ENCODE results near the gene ATXN2L.
"Not testable (repeated sequence)": the region's sequence is repeated elsewhere in the genome, so short reads cannot be mapped to it uniquely, and the experiment has no call there.

ATXN2L gene

DNA sequence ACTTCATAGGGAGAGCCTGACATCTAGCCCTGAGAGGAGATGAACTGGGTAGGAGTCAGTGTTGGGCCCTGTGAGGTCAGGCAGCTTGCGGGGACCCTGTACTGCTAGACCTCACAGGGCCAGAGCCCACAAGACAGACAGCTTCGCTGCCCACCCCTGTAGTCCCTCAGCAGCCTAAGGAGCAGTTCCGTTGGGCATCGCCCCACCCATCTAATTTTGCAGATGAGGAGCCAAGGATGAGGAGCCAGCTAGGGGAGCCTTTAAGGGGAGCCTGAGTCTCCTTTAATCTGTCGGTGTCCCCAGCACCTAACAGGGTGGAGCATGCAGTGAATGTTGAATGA lies 24.1 kb downstream of the ATXN2L start:
- Histone ChIP-seq H3K9me3 (ENCODE audit: control insufficient read depth in 2 of 2, low read length in 2 of 2) (no peaks in the 10 kb centered on the region), H3K36me3 (ENCODE audit: control insufficient read depth in 2 of 2, insufficient read depth in 2 of 2, low read length in 2 of 2) (peaks cover 24 to 28% of the 10 kb centered on the region in 2 donors), H3K27ac (ENCODE audit: low read length) (peak overlapping the region; percentile 83), H3K4me1 (ENCODE audit: control insufficient read depth, insufficient read depth, low read length) (peaks cover 27% of the 10 kb centered on the region), H3K9ac (ENCODE audit: low read length in 2 of 2) (peak overlapping the region; percentile 79 to 95), H3K27me3 (ENCODE audit: control insufficient read depth in 1 of 2, insufficient read depth in 2 of 2, low read length in 2 of 2) (no peaks in the 10 kb centered on the region), H3K4me3 (ENCODE audit: low read length in 2 of 2) (peak overlapping the region; percentile 54 to 98)

DNA sequence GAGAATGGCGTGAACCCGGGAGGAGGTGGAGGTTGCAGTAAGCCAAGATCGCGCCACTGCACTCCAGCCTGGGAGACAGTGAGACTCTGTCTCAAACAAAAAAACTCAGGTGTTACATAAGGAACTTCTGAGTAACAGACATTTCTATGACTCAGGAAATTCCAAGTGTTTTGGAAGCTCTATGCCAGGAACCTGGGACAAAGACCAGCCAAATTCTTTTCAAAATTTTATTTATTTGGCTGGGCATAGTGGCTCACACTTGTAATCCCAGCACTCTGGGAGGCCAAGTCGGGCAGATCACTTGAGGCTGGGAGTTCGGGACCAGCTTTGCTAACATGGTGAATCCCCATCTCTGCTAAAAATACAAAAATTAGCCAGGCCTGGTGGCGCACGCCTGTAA lies 35.6 kb downstream of the ATXN2L start:
- H3K27me3 ChIP-seq (ENCODE audit: control insufficient read depth in 1 of 2, insufficient read depth in 2 of 2, low read length in 2 of 2) = no peaks in the 10 kb centered on the region
- H3K4me3 ChIP-seq (ENCODE audit: low read length in 2 of 2) = no peak overlapping the region
- H3K9me3 ChIP-seq (ENCODE audit: control insufficient read depth in 2 of 2, low read length in 2 of 2) = no peaks in the 10 kb centered on the region
- H3K27ac ChIP-seq (ENCODE audit: low read length) = no peak overlapping the region
- no peaks in the 10 kb centered on the region for H3K36me3 ChIP-seq (ENCODE audit: control insufficient read depth in 2 of 2, insufficient read depth in 2 of 2, low read length in 2 of 2)
- H3K4me1 ChIP-seq (ENCODE audit: control insufficient read depth, insufficient read depth, low read length) = no peaks in the 10 kb centered on the region
- H3K9ac ChIP-seq (ENCODE audit: low read length in 2 of 2) = no peak overlapping the region

DNA sequence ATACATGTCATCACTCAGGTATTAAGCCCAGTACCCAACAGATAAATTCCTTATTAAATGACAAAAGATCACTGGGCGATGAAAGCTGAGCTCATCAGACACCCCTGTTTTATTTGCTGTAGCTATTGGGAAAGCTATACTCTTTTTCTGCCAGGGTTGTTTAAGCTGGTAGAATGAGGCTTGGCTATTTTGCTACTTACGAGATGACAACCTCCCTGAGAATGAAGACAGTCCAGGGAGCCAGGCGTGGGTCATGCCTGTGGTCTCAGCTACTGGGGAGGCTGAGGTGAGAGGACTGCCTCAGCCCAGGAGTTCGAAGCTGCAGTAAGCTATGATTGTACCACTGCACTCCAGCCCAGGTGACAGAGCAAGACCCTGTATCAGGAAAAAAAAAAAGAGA lies 36.5 kb downstream of the ATXN2L start:
- no peak overlapping the region for H3K27ac ChIP-seq (ENCODE audit: low read length)
- H3K4me3 ChIP-seq (ENCODE audit: low read length in 2 of 2) = no peak overlapping the region
- no peak overlapping the region for H3K9ac ChIP-seq (ENCODE audit: low read length in 2 of 2)

DNA sequence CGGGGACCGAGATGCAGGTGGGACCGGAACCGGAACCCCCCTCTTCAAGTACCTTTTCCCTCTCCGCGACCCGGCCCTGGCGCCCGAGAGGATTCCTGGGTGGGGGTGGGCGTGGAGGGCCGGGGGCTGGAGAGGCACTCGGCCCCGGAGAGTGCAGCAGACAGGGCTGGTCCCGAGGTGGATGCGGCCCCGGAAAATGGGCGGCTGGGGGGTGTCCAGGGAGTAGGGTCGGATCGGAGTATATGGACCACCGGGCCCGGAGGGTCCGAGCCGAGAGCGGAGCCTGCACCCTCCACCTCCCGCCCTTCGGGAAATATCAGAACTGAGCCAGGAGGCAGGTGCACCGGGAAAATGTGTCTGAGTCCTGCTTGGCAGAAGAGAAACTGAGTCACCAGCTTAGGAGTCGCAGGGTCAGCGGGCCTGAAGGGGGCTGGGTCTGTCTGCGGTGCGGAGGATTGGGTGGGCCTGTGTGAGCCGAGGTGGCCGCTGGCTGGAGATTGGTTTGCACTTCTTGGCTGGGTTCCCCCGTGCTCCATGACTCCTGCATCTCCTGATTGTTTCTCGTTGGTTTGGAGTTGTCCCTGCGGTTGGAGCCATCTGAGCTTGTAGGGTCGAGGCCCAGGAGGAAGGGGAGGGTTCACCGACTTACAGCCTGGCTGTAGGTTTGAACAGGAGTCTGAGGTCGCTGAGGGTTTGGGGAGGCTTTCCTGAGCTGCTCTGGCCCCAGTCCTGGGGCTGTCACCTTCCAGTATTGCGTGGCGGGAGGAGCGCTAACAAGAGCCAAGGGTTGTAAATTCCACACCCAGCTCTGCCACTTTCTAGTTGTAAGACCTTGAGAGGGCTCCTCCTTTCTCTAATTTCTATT lies 41.4 kb downstream of the ATXN2L start:
- H3K4me1 ChIP-seq (ENCODE audit: control insufficient read depth, insufficient read depth, low read length) = peaks cover 19% of the 10 kb centered on the region
- H3K4me3 ChIP-seq (ENCODE audit: low read length in 2 of 2) = peak overlapping the region; percentile 64 to 98
- peaks cover 11 to 13% of the 10 kb centered on the region in 2 donors for H3K36me3 ChIP-seq (ENCODE audit: control insufficient read depth in 2 of 2, insufficient read depth in 2 of 2, low read length in 2 of 2)
- H3K27ac ChIP-seq (ENCODE audit: low read length) = peak overlapping the region; percentile 90
- H3K9me3 ChIP-seq (ENCODE audit: control insufficient read depth in 2 of 2, low read length in 2 of 2) = no peaks in the 10 kb centered on the region
- no peaks in the 10 kb centered on the region for H3K27me3 ChIP-seq (ENCODE audit: control insufficient read depth in 1 of 2, insufficient read depth in 2 of 2, low read length in 2 of 2)
- H3K9ac ChIP-seq (ENCODE audit: low read length in 2 of 2) = peak overlapping the region; percentile 87 to 95

More for the DNA sequence above, 36.5 kb downstream of the ATXN2L start:
- H3K9me3 ChIP-seq (ENCODE audit: control insufficient read depth in 2 of 2, low read length in 2 of 2) = no peaks in the 10 kb centered on the region
- peaks cover 3% of the 10 kb centered on the region for H3K4me1 ChIP-seq (ENCODE audit: control insufficient read depth, insufficient read depth, low read length)
- no peaks in the 10 kb centered on the region for H3K36me3 ChIP-seq (ENCODE audit: control insufficient read depth in 2 of 2, insufficient read depth in 2 of 2, low read length in 2 of 2)
- no peaks in the 10 kb centered on the region for H3K27me3 ChIP-seq (ENCODE audit: control insufficient read depth in 1 of 2, insufficient read depth in 2 of 2, low read length in 2 of 2)

DNA sequence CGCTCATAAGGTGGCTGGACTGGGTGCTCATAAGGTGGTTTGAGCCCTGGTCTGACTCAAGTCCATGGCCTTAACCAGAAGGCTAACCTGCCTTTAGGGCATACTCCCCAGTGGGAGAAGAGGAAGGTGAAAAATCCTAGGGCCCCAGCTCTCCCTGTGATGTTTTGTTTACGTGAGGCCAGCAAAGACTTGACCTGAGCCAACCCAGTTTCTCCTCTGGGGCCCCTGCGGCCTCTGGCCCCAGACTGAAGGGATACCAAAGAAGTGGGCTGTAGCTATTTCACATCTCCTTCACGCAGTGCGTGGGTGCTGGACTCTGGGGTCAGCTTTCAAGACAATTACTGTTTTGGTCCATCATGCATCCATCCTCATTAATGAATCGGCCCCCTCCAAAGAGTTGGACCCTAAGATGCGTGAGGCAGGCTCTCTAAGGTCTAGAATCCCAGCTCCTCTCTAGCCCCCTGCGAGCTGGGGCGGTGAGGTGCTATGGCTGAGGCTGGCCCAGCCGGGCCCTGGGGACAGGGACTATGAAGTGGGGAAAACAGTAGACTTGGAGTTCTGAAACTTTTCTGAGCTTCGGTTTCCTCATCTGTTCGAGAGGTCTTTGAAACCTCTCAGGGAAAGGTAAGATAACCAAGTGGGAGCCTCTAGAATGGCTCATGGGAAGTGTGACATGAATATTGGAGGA lies 42.3 kb downstream of the ATXN2L start:
- H3K27ac ChIP-seq (ENCODE audit: low read length) = no peak overlapping the region
- no peaks in the 10 kb centered on the region for H3K9me3 ChIP-seq (ENCODE audit: control insufficient read depth in 2 of 2, low read length in 2 of 2)
- H3K4me1 ChIP-seq (ENCODE audit: control insufficient read depth, insufficient read depth, low read length) = peaks cover 19% of the 10 kb centered on the region
- no peaks in the 10 kb centered on the region for H3K27me3 ChIP-seq (ENCODE audit: control insufficient read depth in 1 of 2, insufficient read depth in 2 of 2, low read length in 2 of 2)
- H3K4me3 ChIP-seq (ENCODE audit: low read length in 2 of 2) = peak overlapping the region; percentile 64 to 98
- peaks cover 20 to 23% of the 10 kb centered on the region in 2 donors for H3K36me3 ChIP-seq (ENCODE audit: control insufficient read depth in 2 of 2, insufficient read depth in 2 of 2, low read length in 2 of 2)
- peak overlapping the region in 1 of 2 donors; percentile 36 for H3K9ac ChIP-seq (ENCODE audit: low read length in 2 of 2)

- H3K9ac ChIP-seq (ENCODE audit: low read length in 2 of 2) = no peak overlapping the region
- no peaks in the 10 kb centered on the region for H3K27me3 ChIP-seq (ENCODE audit: control insufficient read depth in 1 of 2, insufficient read depth in 2 of 2, low read length in 2 of 2)
- peaks cover 23 to 26% of the 10 kb centered on the region in 2 donors for H3K36me3 ChIP-seq (ENCODE audit: control insufficient read depth in 2 of 2, insufficient read depth in 2 of 2, low read length in 2 of 2)
- H3K9me3 ChIP-seq (ENCODE audit: control insufficient read depth in 2 of 2, low read length in 2 of 2) = no peaks in the 10 kb centered on the region
- peaks cover 19% of the 10 kb centered on the region for H3K4me1 ChIP-seq (ENCODE audit: control insufficient read depth, insufficient read depth, low read length)
- H3K4me3 ChIP-seq (ENCODE audit: low read length in 2 of 2) = no peak overlapping the region
- H3K27ac ChIP-seq (ENCODE audit: low read length) = no peak overlapping the region
These were observed 43.1 kb downstream of the ATXN2L start for GRCh38 chr16:28865722-28866453.

DNA sequence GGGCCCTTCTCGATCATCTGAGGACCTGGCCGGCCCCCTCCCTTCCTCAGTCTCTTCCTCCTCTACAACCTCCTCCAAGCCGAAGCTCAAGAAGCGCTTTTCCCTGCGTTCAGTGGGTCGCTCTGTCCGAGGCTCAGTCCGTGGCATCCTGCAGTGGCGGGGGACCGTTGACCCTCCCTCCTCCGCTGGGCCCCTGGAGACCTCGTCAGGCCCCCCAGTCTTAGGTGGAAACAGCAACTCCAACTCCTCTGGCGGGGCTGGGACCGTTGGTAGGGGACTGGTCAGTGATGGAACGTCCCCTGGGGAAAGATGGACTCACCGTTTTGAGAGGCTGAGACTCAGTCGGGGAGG lies 43.6 kb downstream of the ATXN2L start:
- Histone ChIP-seq H3K27me3 (ENCODE audit: control insufficient read depth in 1 of 2, insufficient read depth in 2 of 2, low read length in 2 of 2) (no peaks in the 10 kb centered on the region), H3K4me3 (ENCODE audit: low read length in 2 of 2) (no peak overlapping the region), H3K36me3 (ENCODE audit: control insufficient read depth in 2 of 2, insufficient read depth in 2 of 2, low read length in 2 of 2) (peaks cover 25 to 32% of the 10 kb centered on the region in 2 donors)

DNA sequence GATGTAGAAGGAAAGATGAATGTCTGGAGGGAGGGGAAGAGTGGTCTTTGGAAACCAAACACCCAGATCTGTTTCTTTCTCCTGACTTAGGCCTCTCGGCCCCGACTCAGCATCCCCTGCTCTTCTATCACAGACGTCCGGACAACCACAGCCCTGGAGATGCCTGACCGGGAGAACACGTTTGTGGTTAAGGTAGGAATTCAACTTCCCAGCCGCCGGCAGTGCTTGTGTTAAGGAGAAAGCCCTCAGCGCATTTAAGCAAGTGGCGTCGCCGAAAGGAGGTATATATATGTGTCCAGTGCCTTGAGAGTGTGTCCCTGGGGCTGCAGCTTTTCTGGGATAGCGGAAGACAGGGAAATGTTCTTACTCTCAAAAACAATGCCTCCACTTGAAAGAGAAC lies 44.4 kb downstream of the ATXN2L start:
- Histone ChIP-seq H3K27ac (ENCODE audit: low read length) (no peak overlapping the region), H3K4me3 (ENCODE audit: low read length in 2 of 2) (no peak overlapping the region), H3K4me1 (ENCODE audit: control insufficient read depth, insufficient read depth, low read length) (peaks cover 19% of the 10 kb centered on the region), H3K9ac (ENCODE audit: low read length in 2 of 2) (no peak overlapping the region), H3K27me3 (ENCODE audit: control insufficient read depth in 1 of 2, insufficient read depth in 2 of 2, low read length in 2 of 2) (no peaks in the 10 kb centered on the region), H3K36me3 (ENCODE audit: control insufficient read depth in 2 of 2, insufficient read depth in 2 of 2, low read length in 2 of 2) (peaks cover 25 to 34% of the 10 kb centered on the region in 2 donors), H3K9me3 (ENCODE audit: control insufficient read depth in 2 of 2, low read length in 2 of 2) (no peaks in the 10 kb centered on the region)

More for the DNA sequence above, 43.6 kb downstream of the ATXN2L start:
- peaks cover 19% of the 10 kb centered on the region for H3K4me1 ChIP-seq (ENCODE audit: control insufficient read depth, insufficient read depth, low read length)
- no peak overlapping the region for H3K9ac ChIP-seq (ENCODE audit: low read length in 2 of 2)
- H3K9me3 ChIP-seq (ENCODE audit: control insufficient read depth in 2 of 2, low read length in 2 of 2) = no peaks in the 10 kb centered on the region
- H3K27ac ChIP-seq (ENCODE audit: low read length) = no peak overlapping the region

GRCh38 chr16:28867646-28868045 lies 44.8 kb downstream of the ATXN2L start:
- not testable (repeated sequence) for H3K9me3 ChIP-seq (ENCODE audit: control insufficient read depth in 2 of 2, low read length in 2 of 2); H3K4me3 ChIP-seq (ENCODE audit: low read length in 2 of 2); H3K9ac ChIP-seq (ENCODE audit: low read length in 2 of 2); H3K27ac ChIP-seq (ENCODE audit: low read length); H3K27me3 ChIP-seq (ENCODE audit: control insufficient read depth in 1 of 2, insufficient read depth in 2 of 2, low read length in 2 of 2)
- Histone ChIP-seq H3K4me1 (ENCODE audit: control insufficient read depth, insufficient read depth, low read length) (peaks cover 19% of the 10 kb centered on the region), H3K36me3 (ENCODE audit: control insufficient read depth in 2 of 2, insufficient read depth in 2 of 2, low read length in 2 of 2) (peaks cover 28 to 34% of the 10 kb centered on the region in 2 donors)

- no peak overlapping the region for H3K4me3 ChIP-seq (ENCODE audit: low read length in 2 of 2)
- H3K27me3 ChIP-seq (ENCODE audit: control insufficient read depth in 1 of 2, insufficient read depth in 2 of 2, low read length in 2 of 2) = no peaks in the 10 kb centered on the region
- H3K9ac ChIP-seq (ENCODE audit: low read length in 2 of 2) = no peak overlapping the region
- no peak overlapping the region for H3K27ac ChIP-seq (ENCODE audit: low read length)
- peaks cover 17% of the 10 kb centered on the region for H3K4me1 ChIP-seq (ENCODE audit: control insufficient read depth, insufficient read depth, low read length)
- H3K36me3 ChIP-seq (ENCODE audit: control insufficient read depth in 2 of 2, insufficient read depth in 2 of 2, low read length in 2 of 2) = peaks cover 30 to 39% of the 10 kb centered on the region in 2 donors
- H3K9me3 ChIP-seq (ENCODE audit: control insufficient read depth in 2 of 2, low read length in 2 of 2) = no peaks in the 10 kb centered on the region
These were observed 46.4 kb downstream of the ATXN2L start for GRCh38 chr16:28869201-28869600.
